BE2C (cell line): ENCODE data around the gene PRKG1.

Experiments used
- DNase-seq: peaks from one replicate; pipeline ENCODE4 v3.0.0-alpha.2; 2020
- H3K27me3 ChIP-seq: fragments of 250-450 bp; sonication (Bioruptor Pico); 2 replicates; pipeline ENCODE4 v1.5.1; 2020; ENCODE audit warnings: mild to moderate bottlenecking
- H3K36me3 ChIP-seq: fragments of 250-450 bp; sonication (Bioruptor Pico); 2 replicates; pipeline ENCODE4 v1.5.1; 2020; ENCODE audit warnings: mild to moderate bottlenecking
- H3K4me1 ChIP-seq: fragments of 250-450 bp; sonication (Bioruptor Pico); 2 replicates; pipeline ENCODE4 v1.5.1; 2020
- H3K4me3 ChIP-seq: 2 replicates; pipeline ENCODE4 v1.5.1; 2011; ENCODE audit warnings: low read depth, low read length
- H3K9me3 ChIP-seq: fragments of 250-450 bp; sonication (Bioruptor Pico); 2 replicates; pipeline ENCODE4 v1.5.1; 2020
- TF ChIP-seq, protein P1 (sequence below): IDR thresholded peaks from 2 replicates; pipeline ENCODE4 v1.5.1; 2012; ENCODE audit warnings: mild to moderate bottlenecking, low read depth, low read length

Gene PRKG1

DNA sequence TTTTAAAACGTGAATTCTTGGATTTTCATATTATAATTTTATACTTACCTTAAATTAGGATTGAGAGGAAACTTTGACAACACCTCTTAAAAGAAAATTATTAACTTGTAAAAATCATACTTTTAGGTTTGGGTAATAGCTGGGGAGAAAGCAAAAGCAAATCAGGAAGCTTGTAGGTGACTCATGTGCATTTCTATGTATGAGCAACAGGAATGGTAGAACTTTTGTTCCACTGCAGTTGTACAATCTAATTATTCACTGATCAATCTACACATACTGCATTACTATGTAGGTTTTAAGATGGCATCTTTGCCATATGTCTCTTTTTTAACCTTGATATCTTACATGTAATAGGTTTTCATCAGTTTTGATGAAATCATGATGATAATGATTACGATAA is 223.2 kb downstream of the PRKG1 start:
- Histone ChIP-seq H3K4me1 (no peaks in the 10 kb centered on the region), H3K9me3 (no peaks in the 10 kb centered on the region), H3K27me3 (no peaks in the 10 kb centered on the region), H3K36me3 (no peaks in the 10 kb centered on the region), H3K4me3 (no peak overlapping the region)
- no peak for DNase-seq
- TF ChIP-seq, protein P1, sequence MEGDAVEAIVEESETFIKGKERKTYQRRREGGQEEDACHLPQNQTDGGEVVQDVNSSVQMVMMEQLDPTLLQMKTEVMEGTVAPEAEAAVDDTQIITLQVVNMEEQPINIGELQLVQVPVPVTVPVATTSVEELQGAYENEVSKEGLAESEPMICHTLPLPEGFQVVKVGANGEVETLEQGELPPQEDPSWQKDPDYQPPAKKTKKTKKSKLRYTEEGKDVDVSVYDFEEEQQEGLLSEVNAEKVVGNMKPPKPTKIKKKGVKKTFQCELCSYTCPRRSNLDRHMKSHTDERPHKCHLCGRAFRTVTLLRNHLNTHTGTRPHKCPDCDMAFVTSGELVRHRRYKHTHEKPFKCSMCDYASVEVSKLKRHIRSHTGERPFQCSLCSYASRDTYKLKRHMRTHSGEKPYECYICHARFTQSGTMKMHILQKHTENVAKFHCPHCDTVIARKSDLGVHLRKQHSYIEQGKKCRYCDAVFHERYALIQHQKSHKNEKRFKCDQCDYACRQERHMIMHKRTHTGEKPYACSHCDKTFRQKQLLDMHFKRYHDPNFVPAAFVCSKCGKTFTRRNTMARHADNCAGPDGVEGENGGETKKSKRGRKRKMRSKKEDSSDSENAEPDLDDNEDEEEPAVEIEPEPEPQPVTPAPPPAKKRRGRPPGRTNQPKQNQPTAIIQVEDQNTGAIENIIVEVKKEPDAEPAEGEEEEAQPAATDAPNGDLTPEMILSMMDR: no peak

DNA sequence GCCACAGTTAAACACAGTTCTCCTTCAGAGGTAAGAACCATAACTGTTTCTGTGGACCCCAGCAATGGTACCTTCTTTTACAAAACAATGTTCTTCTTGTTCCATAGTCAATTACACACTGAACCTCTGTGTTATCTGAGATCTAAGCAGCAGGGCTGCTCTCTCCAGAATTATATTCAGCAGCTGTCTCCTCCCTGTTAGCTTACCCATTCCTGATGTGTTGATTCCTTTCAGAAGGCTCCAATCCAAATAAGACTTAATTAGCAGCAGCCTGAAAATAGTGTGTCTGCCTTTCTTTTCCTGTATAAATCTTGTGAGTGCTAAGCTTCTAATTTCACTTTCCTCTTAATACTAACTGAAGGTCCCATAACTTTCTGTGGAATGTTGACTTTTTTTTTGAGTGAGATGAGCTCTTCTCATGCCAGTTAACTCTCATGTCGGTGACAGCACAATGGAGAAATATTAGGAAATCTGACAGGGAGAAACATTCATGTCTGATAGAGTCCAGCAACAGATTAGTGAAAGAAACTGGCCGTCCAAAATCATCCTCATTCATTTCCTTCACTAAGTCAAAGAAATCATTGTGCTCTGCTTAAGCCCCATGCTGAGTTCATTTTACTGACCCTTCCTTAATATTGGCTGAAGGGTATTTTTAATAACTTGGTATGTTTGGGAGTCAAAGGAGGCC is 226.5 kb downstream of the PRKG1 start:
- TF ChIP-seq, protein P1: no peak
- H3K27me3 ChIP-seq: no peaks in the 10 kb centered on the region
- no peaks in the 10 kb centered on the region for H3K4me1 ChIP-seq
- DNase-seq: no peak
- H3K36me3 ChIP-seq: no peaks in the 10 kb centered on the region
- no peak overlapping the region for H3K4me3 ChIP-seq
- no peaks in the 10 kb centered on the region for H3K9me3 ChIP-seq

DNA sequence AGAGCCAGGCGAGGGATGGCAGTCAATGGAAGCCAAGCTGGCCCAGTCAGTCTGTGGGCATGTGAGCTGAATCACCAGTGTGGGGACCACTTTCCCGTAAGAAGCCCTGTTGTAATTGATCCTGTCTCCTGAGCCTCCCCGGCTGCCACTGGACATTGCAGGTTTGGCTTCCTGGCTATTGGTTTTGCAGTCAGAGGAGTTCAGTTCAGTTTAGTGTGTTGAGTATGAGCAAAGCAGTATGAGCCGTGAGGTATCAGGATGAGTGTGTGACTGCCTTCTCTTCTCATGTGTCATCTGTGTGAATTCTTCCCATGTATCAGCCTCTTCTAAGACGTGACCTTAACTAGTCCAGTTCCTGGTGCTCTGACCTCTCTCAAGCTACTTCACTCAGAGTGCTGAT is 227.4 kb downstream of the PRKG1 start:
- Histone ChIP-seq H3K27me3 (no peaks in the 10 kb centered on the region), H3K9me3 (no peaks in the 10 kb centered on the region), H3K4me1 (no peaks in the 10 kb centered on the region), H3K36me3 (no peaks in the 10 kb centered on the region), H3K4me3 (no peak overlapping the region)
- DNase-seq: no peak
- TF ChIP-seq, protein P1: no peak

DNA sequence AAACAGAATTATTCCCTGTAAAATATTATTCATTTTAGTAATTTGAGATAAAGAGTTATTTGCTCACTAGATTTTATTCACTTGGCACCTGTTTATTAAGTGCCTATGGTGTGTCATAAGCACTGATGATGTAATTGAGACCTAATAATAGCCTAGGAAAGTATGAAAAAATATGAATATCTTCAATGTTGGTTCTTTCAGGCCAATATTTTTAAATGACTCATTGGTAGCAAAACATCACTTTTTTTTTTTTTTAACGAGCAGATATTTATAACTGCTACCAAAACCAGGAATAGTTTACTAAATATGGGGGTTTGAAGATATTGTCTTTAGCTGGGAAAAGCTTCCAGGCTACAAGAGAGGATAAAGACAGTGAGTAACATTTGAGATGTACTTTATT is 228.0 kb downstream of the PRKG1 start:
- DNase-seq: no peak
- no peaks in the 10 kb centered on the region for H3K27me3 ChIP-seq
- TF ChIP-seq, protein P1: no peak
- H3K36me3 ChIP-seq: no peaks in the 10 kb centered on the region
- H3K4me3 ChIP-seq: no peak overlapping the region
- no peaks in the 10 kb centered on the region for H3K4me1 ChIP-seq
- H3K9me3 ChIP-seq: no peaks in the 10 kb centered on the region

DNA sequence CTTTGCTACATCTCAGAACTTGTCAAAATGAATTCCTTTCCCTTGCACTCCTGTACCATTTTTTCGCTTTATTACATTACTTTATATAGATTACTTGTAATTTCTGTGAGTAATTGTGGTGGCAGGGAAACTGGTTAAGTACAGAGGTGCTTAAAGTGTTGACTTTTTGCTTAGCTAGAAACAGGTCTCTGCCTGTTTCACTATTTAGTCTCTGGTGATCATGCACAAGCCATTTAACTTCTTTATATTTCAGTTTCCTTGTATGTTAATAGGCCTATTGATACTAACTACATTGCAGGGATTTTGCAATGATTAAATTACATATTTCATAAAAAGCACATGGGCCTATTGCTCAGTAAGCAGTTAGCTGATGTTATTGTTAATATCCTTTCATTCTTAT is 233.8 kb downstream of the PRKG1 start:
- H3K9me3 ChIP-seq: no peaks in the 10 kb centered on the region
- TF ChIP-seq, protein P1: no peak
- H3K4me1 ChIP-seq: no peaks in the 10 kb centered on the region
- DNase-seq: no peak
- no peaks in the 10 kb centered on the region for H3K36me3 ChIP-seq
- no peaks in the 10 kb centered on the region for H3K27me3 ChIP-seq
- no peak overlapping the region for H3K4me3 ChIP-seq

DNA sequence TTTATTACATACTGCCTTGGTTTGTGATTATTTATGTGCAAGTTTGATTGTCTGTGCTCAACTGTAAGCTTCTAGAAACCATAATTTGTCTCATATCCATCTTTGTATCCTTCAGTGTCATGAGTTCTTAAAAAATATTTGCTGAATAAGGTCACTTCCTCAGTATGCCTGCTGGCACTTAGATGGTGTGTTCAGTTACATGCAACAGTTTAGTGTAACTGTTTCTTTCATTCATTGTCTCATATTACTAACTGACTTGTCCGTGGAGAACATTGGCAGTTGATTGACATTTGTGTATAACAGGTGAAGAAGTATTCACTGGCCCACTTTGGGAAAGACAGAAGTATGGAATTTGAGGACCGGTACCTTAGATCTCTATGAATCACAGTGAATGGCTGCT is 236.9 kb downstream of the PRKG1 start:
- TF ChIP-seq, protein P1: no peak
- Histone ChIP-seq H3K4me3 (no peak overlapping the region), H3K27me3 (no peaks in the 10 kb centered on the region), H3K4me1 (no peaks in the 10 kb centered on the region), H3K36me3 (no peaks in the 10 kb centered on the region), H3K9me3 (no peaks in the 10 kb centered on the region)
- DNase-seq: no peak
